Esophagus squamous epithelium (tissue), 5 donors: ENCODE results near the gene COL4A6. TPM values are rescaled to one million over a fixed set of nuclear protein-coding genes. Genes with fewer than 3 reads are reported as not detected.
A peak's percentile ranks its signal among the peaks of the same experiment; 100 is the strongest.

Experiments
- DNase-seq: peaks from one replicate; lab custom pipeline; 2025; lab: John Stamatoyannopoulos, UW
- H3K27ac ChIP-seq, 4 donors: fragments of 200-600 bp; sonication (generic); one replicate each; pipeline ENCODE4 v1.5.1; 2016 to 2019; ENCODE audit warnings: mild to moderate bottlenecking in 1 of 4
- H3K27me3 ChIP-seq, 4 donors: fragments of 200-600 bp; sonication (generic); 1 replicate in 3 of 4; 2 replicates in 1 of 4; pipeline versions ENCODE4 v1.5.1 to v1.6.0; 2017 to 2021; ENCODE audit warnings: antibody characterized with exemption in 1 of 4
- H3K36me3 ChIP-seq, 3 donors: fragments of 200-600 bp; sonication (generic); one replicate each; pipeline ENCODE4 v1.5.1; 2016 to 2019
- H3K4me1 ChIP-seq, 3 donors: fragments of 200-600 bp; sonication (generic); one replicate each; pipeline ENCODE4 v1.5.1; 2017 to 2019
- H3K4me3 ChIP-seq, 4 donors: fragments of 200-600 bp; sonication (generic); 1 replicate in 3 of 4; 2 replicates in 1 of 4; pipeline ENCODE4 v1.5.1; 2016 to 2019; ENCODE audit warnings: mild to moderate bottlenecking in 2 of 4, moderate library complexity in 1 of 4
- H3K9me3 ChIP-seq, 3 donors: fragments of 200-600 bp; sonication (generic); one replicate each; pipeline ENCODE4 v1.5.1; 2016 to 2019
- CTCF ChIP-seq, 6 experiments: fragments of 450-650 bp in 4 of 6; fragments of 200-600 bp in 2 of 6; sonication (generic) in 2 of 6; IDR thresholded peaks; one replicate each; pipeline ENCODE4 v1.5.1; 2016 to 2019; ENCODE audit warnings: antibody characterized with exemption in 6 of 6, mild to moderate bottlenecking in 4 of 6, moderate library complexity in 4 of 6
- POLR2A ChIP-seq, 4 donors: fragments of 450-650 bp; IDR thresholded peaks; one replicate each; pipeline ENCODE4 v1.6.1; 2017; ENCODE audit warnings: antibody characterized with exemption in 4 of 4, mild to moderate bottlenecking in 4 of 4, moderate library complexity in 3 of 4
- WGBS, 2 donors: methylation state at CpG; one replicate each; pipeline ENCODE4 v1.1.5; 2018; 5-methylcytosine and 5-hydroxymethylcytosine counted together
- intact Hi-C: fragments of 100-400 bp; cut with DNase I; formaldehyde crosslinking; loops from one replicate; pipeline ENCODE4 v1.15.0; 2022
- total RNA-seq, 4 donors: library from RNA; depleted of rRNA; stranded (reverse); fragments of >200 nt; gene quantifications; one replicate each; pipeline ENCODE4 v1.1.0, GENCODE V29; 2016
- donor health status: DM: yes; HTN: yes; CAD: no.

The COL4A6 gene
- total RNA-seq, 4 donors from 2014 or later, result 1.1 to 6.5 (median 2.9) TPM

GRCh38 chrX:108134724-108135123 is 303.5 kb downstream of the COL4A6 start:
- no peak overlapping the region for H3K4me3 ChIP-seq
- DNase-seq, result no peak
- intact Hi-C loops, result no loop called here
- H3K9me3 ChIP-seq, result no peaks in the 10 kb centered on the region
- TF ChIP-seq POLR2A (IDR thresholded peaks at IDR 0.05), result no peak
- TF ChIP-seq CTCF (IDR thresholded peaks at IDR 0.05), result no peak
- H3K36me3 ChIP-seq, result peaks cover 0 to 44% (median 0%) of the 10 kb centered on the region in 3 donors
- no peak overlapping the region for H3K27ac ChIP-seq
- WGBS, 2 donors, result 50% methylated on average over 1 of the region's 1 CpG; no CpG with 5 or more reads in 1 of the 2 donors
- H3K27me3 ChIP-seq, result no peaks in the 10 kb centered on the region
- H3K4me1 ChIP-seq, result no peaks in the 10 kb centered on the region

GRCh38 chrX:108132876-108133275 is 305.3 kb downstream of the COL4A6 start:
- no peak for TF ChIP-seq POLR2A (IDR thresholded peaks at IDR 0.05)
- TF ChIP-seq CTCF (IDR thresholded peaks at IDR 0.05), result no peak
- no peaks in the 10 kb centered on the region for H3K27me3 ChIP-seq
- no peaks in the 10 kb centered on the region for H3K4me1 ChIP-seq
- intact Hi-C loops, result no loop called here
- H3K4me3 ChIP-seq, result no peak overlapping the region
- 78 to 84% methylated on average over 2 of the region's 2 CpGs for WGBS, 2 donors
- peaks cover 0 to 31% (median 0%) of the 10 kb centered on the region in 3 donors for H3K36me3 ChIP-seq
- no peak for DNase-seq
- no peaks in the 10 kb centered on the region for H3K9me3 ChIP-seq
- H3K27ac ChIP-seq, result no peak overlapping the region

- Histone ChIP-seq H3K27ac (peak overlapping the region in 1 of 4 donors; percentile 17), H3K4me1 (no peaks in the 10 kb centered on the region), H3K36me3 (peaks cover 0 to 27% (median 0%) of the 10 kb centered on the region in 3 donors), H3K27me3 (no peaks in the 10 kb centered on the region), H3K4me3 (no peak overlapping the region), H3K9me3 (no peaks in the 10 kb centered on the region)
- no peak for DNase-seq
- intact Hi-C loops, result no loop called here
- WGBS, 2 donors, result 78 to 100% methylated on average over 2 to 6 of the region's 8 CpGs
- TF ChIP-seq POLR2A (IDR thresholded peaks at IDR 0.05) (no peak), CTCF (IDR thresholded peaks at IDR 0.05) (no peak)
Observed at GRCh38 chrX:108132034-108132433, 306.2 kb downstream of the COL4A6 start.

GRCh38 chrX:108131471-108131870 is 306.8 kb downstream of the COL4A6 start:
- WGBS, 2 donors, result 49 to 59% methylated on average over 2 of the region's 2 CpGs
- H3K36me3 ChIP-seq, result peaks cover 0 to 33% (median 0%) of the 10 kb centered on the region in 3 donors
- no peaks in the 10 kb centered on the region for H3K27me3 ChIP-seq
- H3K9me3 ChIP-seq, result no peaks in the 10 kb centered on the region
- H3K4me1 ChIP-seq, result no peaks in the 10 kb centered on the region
- intact Hi-C loops, result no loop called here
- no peak for DNase-seq
- H3K4me3 ChIP-seq, result no peak overlapping the region
- H3K27ac ChIP-seq, result peak overlapping the region in 2 of 4 donors; percentile 0 to 17
- TF ChIP-seq POLR2A (IDR thresholded peaks at IDR 0.05) (no peak), CTCF (IDR thresholded peaks at IDR 0.05) (no peak)

GRCh38 chrX:108130889-108131288 is 307.3 kb downstream of the COL4A6 start:
- no peaks in the 10 kb centered on the region for H3K27me3 ChIP-seq
- peak overlapping the region in 2 of 4 donors; percentile 0 to 17 for H3K27ac ChIP-seq
- DNase-seq, result no peak
- no peak overlapping the region for H3K4me3 ChIP-seq
- intact Hi-C loops, result no loop called here
- no peaks in the 10 kb centered on the region for H3K4me1 ChIP-seq
- H3K9me3 ChIP-seq, result no peaks in the 10 kb centered on the region
- TF ChIP-seq POLR2A (IDR thresholded peaks at IDR 0.05), result no peak
- TF ChIP-seq CTCF (IDR thresholded peaks at IDR 0.05), result no peak
- 64 to 100% methylated on average over 1 of the region's 1 CpG for WGBS, 2 donors
- peaks cover 0 to 35% (median 0%) of the 10 kb centered on the region in 3 donors for H3K36me3 ChIP-seq
